OCI-LY7 (cell line): ENCODE data around the gene AGBL4.

ENCODE experiments used
- EZH2phosphoT487 ChIP-seq: fragments of 200-600 bp; sonication (generic); IDR thresholded peaks from 2 replicates; pipeline ENCODE4 v1.6.1; 2018; ENCODE audit warnings: low read depth, borderline replicate concordance, mild to moderate bottlenecking, mixed run types, antibody characterized with exemption, low read length, moderate library complexity, mixed read lengths
- TF ChIP-seq, protein P1 (sequence below): fragments of 200-600 bp; sonication (generic); conservative IDR thresholded peaks from 2 replicates; pipeline ENCODE4 v1.5.1; 2014; ENCODE audit warnings: mild to moderate bottlenecking, antibody characterized with exemption, low read length, moderate library complexity, mixed read lengths

DNA sequence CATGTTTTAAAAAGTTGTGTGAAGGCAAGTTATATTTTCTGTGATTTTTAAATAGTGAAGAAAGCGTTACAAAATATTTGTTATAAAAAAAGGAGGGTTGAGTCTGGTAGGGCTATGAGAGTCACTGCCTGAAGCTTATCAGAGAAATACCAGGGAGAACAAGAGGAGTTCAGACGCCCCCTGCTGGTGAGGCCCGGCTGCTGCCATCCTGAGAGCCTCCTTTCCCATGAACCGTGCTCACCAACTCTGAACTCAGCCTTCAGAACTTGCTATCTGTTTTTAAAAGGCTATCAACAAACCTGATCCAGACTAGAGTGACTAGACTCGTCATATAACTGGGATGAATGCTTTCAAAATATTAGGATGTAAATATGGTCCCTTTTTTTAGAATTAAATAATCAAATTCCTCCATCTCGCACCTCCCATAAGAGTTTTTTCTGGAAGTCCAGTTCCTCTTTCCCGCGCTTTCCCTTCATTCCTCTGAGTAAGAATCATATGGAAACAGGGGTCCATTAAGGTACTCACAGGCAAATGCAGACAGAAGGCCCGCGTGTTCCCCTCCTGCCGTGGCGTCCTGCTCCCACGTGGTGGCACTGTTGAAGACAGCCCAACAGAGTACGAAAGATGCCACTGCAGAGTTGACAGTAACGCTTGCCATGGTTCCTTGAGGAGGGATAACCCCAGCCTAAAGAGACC lies 1525.5 kb downstream of the AGBL4 start:
- TF ChIP-seq, protein P1, sequence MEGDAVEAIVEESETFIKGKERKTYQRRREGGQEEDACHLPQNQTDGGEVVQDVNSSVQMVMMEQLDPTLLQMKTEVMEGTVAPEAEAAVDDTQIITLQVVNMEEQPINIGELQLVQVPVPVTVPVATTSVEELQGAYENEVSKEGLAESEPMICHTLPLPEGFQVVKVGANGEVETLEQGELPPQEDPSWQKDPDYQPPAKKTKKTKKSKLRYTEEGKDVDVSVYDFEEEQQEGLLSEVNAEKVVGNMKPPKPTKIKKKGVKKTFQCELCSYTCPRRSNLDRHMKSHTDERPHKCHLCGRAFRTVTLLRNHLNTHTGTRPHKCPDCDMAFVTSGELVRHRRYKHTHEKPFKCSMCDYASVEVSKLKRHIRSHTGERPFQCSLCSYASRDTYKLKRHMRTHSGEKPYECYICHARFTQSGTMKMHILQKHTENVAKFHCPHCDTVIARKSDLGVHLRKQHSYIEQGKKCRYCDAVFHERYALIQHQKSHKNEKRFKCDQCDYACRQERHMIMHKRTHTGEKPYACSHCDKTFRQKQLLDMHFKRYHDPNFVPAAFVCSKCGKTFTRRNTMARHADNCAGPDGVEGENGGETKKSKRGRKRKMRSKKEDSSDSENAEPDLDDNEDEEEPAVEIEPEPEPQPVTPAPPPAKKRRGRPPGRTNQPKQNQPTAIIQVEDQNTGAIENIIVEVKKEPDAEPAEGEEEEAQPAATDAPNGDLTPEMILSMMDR = peak; percentile 95
- no peak for TF ChIP-seq EZH2phosphoT487
